ENCODE results near the gene C22orf31.

Gene C22orf31

DNA sequence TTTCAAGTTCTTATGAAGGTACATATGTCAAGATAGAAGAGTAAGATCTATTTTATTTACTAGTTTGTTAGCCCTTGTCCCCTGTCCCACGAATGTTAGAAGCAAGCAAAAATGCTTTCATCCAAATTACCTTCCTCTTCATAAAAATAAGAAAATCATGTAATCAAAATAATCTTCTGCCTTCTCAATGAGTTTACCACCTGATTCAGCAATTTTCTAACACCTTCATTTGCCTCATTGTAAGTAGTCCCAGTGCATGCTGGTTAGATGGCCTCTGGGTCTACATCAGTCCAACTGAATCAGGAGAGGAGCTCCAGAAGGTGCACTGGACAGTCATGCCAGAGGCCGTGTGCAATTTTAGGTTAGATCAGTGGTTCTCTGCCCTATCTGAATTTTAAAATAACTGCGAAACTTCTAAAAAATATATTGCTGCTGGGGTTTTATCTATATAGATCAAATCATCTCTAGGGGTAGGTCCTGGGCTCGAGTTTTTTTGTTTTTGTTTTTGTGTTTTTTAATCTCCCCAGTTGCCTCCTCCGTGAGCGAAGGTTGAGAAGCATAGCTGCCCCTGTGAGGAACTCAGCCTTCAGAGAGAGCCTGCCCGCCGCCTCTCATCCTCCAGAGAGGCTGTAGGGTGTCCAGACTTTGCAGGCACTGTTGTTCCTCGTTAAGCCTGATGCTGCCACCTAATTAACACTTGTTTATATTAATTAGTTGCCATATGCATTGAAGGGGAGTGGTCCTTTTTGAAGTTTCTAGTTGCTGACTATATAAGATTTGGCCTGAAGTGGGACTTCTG lies 32.2 kb downstream of the C22orf31 start:
- no peak overlapping the region for H3K27ac ChIP-seq (ENCODE audit: low read length)
- peaks cover 11% of the 10 kb centered on the region for H3K4me1 ChIP-seq (ENCODE audit: control insufficient read depth, insufficient read depth, low read length)
- H3K9me3 ChIP-seq (ENCODE audit: control insufficient read depth, insufficient read depth, low read length) = no peaks in the 10 kb centered on the region
- H3K27me3 ChIP-seq (ENCODE audit: control insufficient read depth, insufficient read depth, low read length) = no peaks in the 10 kb centered on the region
- H3K4me3 ChIP-seq (ENCODE audit: low read length) = no peak overlapping the region
- no peak for DNase-seq (ENCODE audit: low read depth, low spot score)
- H3K36me3 ChIP-seq (ENCODE audit: control insufficient read depth, insufficient read depth, low read length) = no peaks in the 10 kb centered on the region
- no CpG with 5 or more reads among the region's 9 CpGs for WGBS (ENCODE audit: insufficient coverage, insufficient read length)

DNA sequence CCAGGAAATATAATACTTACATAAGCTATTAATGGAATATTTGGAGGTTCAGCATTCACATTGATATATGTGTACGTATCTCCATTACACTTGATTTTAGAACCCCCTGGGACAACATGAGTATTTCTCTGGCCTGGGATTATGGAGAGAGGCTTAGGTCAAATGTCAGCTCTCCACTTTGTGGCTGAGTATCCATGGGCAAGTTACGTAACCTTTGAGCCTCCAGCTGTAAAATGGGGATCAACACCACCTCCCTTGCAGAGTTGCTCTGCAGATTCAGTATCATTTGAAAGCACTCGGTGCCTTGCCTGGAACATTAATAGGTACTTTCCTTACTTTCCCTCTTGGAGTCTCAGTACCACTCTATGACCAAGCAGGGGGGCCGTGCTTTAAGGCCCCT lies 33.2 kb downstream of the C22orf31 start:
- Histone ChIP-seq H3K4me1 (ENCODE audit: control insufficient read depth, insufficient read depth, low read length) (peaks cover 11% of the 10 kb centered on the region), H3K9me3 (ENCODE audit: control insufficient read depth, insufficient read depth, low read length) (no peaks in the 10 kb centered on the region), H3K36me3 (ENCODE audit: control insufficient read depth, insufficient read depth, low read length) (no peaks in the 10 kb centered on the region), H3K27me3 (ENCODE audit: control insufficient read depth, insufficient read depth, low read length) (no peaks in the 10 kb centered on the region), H3K27ac (ENCODE audit: low read length) (no peak overlapping the region), H3K4me3 (ENCODE audit: low read length) (no peak overlapping the region)
- no peak for DNase-seq (ENCODE audit: low read depth, low spot score)
- WGBS (ENCODE audit: insufficient coverage, insufficient read length) = no CpG with 5 or more reads among the region's 4 CpGs

DNA sequence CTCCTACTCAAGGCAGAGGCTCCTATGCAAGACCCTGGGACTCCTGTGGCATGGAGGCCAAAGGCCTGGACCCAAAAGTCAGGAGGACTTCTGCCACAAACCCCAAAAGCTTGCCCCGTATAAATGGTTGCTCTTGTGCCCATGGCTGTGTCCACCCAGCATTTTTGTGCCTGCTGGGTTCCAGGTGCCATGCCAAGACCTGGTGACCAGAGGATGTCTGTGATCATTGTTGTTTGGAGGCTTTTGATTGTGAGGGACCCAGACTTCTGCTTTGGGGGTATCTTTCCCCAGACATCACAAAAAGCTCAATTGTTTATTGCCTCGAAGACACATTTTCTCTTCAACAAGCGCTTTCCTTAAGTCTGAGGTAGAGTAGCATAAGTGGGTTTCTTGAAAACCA lies 35.1 kb downstream of the C22orf31 start:
- Histone ChIP-seq H3K4me3 (ENCODE audit: low read length) (no peak overlapping the region), H3K9me3 (ENCODE audit: control insufficient read depth, insufficient read depth, low read length) (no peaks in the 10 kb centered on the region), H3K36me3 (ENCODE audit: control insufficient read depth, insufficient read depth, low read length) (no peaks in the 10 kb centered on the region), H3K27me3 (ENCODE audit: control insufficient read depth, insufficient read depth, low read length) (no peaks in the 10 kb centered on the region), H3K4me1 (ENCODE audit: control insufficient read depth, insufficient read depth, low read length) (peaks cover 9% of the 10 kb centered on the region), H3K27ac (ENCODE audit: low read length) (no peak overlapping the region)
- DNase-seq (ENCODE audit: low read depth, low spot score) = no peak
- no CpG with 5 or more reads among the region's 3 CpGs for WGBS (ENCODE audit: insufficient coverage, insufficient read length)

DNA sequence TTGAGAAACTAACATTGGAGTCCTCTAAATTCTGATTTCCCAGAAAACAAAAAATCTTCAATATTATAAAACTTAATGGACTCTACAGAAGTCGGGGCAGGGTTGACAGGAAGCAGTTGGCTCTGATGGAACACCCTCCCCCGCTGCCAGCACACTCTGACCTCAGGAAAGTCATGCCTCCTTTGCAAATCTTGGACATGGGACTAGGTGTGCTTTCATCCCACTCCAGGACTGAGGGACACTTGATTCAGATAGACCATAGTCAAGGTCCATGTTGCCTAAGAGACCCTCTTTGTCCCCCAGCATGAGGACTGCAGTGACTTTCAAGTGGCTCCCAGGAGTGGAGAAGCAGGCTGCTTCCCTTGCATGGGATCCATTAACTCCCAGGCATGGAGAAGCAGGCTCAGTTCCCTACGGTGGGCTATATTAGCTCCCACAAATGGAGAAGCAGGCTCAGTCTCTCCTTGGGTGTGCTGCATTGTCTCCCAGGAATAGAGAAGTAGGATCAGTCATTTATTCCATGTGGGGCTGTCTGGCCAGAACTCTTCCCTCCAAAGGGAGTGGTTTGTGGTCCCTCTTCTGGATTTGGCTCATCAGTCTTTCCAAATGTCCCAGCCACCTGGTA lies 38.3 kb downstream of the C22orf31 start:
- Histone ChIP-seq H3K27me3 (ENCODE audit: control insufficient read depth, insufficient read depth, low read length) (no peaks in the 10 kb centered on the region), H3K27ac (ENCODE audit: low read length) (no peak overlapping the region), H3K4me3 (ENCODE audit: low read length) (no peak overlapping the region), H3K9me3 (ENCODE audit: control insufficient read depth, insufficient read depth, low read length) (no peaks in the 10 kb centered on the region), H3K4me1 (ENCODE audit: control insufficient read depth, insufficient read depth, low read length) (peaks cover 2% of the 10 kb centered on the region; the same call in 1 of the 2 replicates), H3K36me3 (ENCODE audit: control insufficient read depth, insufficient read depth, low read length) (no peaks in the 10 kb centered on the region)
- no CpG with 5 or more reads among the region's 3 CpGs for WGBS (ENCODE audit: insufficient coverage, insufficient read length)
- no peak for DNase-seq (ENCODE audit: low read depth, low spot score)

DNA sequence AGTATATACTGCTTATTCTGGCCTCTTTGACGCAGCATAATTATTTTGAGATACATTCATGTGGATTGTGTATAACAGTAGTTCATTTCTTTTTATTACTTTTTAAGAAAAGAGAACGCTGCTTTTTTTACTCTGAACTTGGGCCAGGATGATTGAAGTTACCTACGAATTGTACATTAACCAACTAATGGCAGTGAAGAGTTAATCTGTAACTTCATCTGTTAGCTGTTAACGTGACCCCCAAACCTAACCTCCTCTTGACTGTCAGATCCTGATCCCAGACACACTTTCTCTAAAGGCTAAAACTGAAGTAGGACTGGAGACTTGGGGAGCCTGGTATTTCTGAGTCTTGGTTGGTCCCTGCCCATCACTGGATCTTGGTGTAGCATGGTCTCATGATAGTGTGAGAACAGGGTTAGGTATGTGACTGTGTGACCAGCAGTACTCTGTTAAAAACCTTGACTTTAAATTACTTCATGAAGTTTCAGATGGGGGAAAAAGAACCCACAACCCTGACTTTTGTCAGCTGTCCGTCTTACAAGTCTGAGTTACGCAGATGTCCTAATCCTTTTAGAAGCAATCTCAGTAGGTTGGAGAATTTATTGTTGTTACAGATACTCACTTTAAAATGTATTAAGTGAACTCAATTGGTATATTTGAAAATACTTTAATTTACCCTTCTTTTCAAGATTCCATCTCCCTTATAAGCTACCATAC lies 39.4 kb downstream of the C22orf31 start:
- Histone ChIP-seq H3K27ac (ENCODE audit: low read length) (no peak overlapping the region), H3K4me3 (ENCODE audit: low read length) (no peak overlapping the region), H3K27me3 (ENCODE audit: control insufficient read depth, insufficient read depth, low read length) (no peaks in the 10 kb centered on the region), H3K4me1 (ENCODE audit: control insufficient read depth, insufficient read depth, low read length) (peaks cover 2% of the 10 kb centered on the region; the same call in 1 of the 2 replicates), H3K36me3 (ENCODE audit: control insufficient read depth, insufficient read depth, low read length) (no peaks in the 10 kb centered on the region), H3K9me3 (ENCODE audit: control insufficient read depth, insufficient read depth, low read length) (no peaks in the 10 kb centered on the region)
- WGBS (ENCODE audit: insufficient coverage, insufficient read length) = no CpG with 5 or more reads among the region's 6 CpGs
- DNase-seq (ENCODE audit: low read depth, low spot score) = no peak

DNA sequence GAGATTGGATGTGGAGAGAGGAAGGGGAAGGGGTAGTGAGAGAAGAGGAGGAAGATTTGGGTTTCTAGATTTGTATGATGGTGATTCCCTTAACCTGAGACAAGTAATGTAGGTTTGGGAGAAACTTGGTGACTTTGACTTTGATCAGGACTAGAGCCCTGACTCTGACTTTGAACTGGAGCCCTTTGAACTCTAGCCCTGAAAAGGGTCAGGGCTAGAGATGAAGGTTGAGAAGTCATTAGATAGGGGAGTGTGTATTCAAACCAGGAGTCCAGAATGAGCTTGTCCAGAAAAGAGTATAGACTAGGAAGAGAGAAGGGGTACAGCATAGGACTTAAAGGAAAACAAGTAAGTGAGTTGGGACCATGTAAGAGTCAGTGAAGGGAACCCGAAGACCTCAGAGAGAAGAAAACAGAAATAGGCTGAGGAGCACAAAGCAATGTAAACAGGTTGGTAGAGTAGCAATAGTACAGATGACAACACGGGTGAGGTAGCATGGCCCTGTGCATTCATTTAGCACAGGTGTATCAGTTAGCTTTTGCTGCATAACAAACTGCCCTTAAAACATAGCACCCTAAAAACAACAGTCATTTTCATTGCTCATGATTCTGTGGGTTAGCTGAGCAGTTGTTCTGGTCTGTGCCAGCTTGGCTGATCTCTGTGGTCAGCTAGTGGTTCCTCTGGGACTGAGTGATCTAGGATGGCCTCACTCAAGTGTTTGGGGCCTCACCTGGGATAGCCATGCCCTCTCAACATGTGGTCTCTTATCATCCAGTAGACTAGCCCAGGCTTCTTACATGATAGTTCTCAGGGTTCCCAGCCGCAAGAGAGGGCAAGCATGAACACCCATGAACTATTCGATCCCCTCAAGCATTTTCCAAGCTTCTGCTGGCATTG lies 43.1 kb downstream of the C22orf31 start:
- no peak overlapping the region for H3K27ac ChIP-seq (ENCODE audit: low read length)
- no CpG with 5 or more reads among the region's 4 CpGs for WGBS (ENCODE audit: insufficient coverage, insufficient read length)
- no peak overlapping the region for H3K4me3 ChIP-seq (ENCODE audit: low read length)
- no peaks in the 10 kb centered on the region for H3K9me3 ChIP-seq (ENCODE audit: control insufficient read depth, insufficient read depth, low read length)
- H3K4me1 ChIP-seq (ENCODE audit: control insufficient read depth, insufficient read depth, low read length) = peaks cover 2% of the 10 kb centered on the region; the same call in 1 of the 2 replicates
- no peaks in the 10 kb centered on the region for H3K36me3 ChIP-seq (ENCODE audit: control insufficient read depth, insufficient read depth, low read length)
- no peaks in the 10 kb centered on the region for H3K27me3 ChIP-seq (ENCODE audit: control insufficient read depth, insufficient read depth, low read length)
- DNase-seq (ENCODE audit: low read depth, low spot score) = no peak

DNA sequence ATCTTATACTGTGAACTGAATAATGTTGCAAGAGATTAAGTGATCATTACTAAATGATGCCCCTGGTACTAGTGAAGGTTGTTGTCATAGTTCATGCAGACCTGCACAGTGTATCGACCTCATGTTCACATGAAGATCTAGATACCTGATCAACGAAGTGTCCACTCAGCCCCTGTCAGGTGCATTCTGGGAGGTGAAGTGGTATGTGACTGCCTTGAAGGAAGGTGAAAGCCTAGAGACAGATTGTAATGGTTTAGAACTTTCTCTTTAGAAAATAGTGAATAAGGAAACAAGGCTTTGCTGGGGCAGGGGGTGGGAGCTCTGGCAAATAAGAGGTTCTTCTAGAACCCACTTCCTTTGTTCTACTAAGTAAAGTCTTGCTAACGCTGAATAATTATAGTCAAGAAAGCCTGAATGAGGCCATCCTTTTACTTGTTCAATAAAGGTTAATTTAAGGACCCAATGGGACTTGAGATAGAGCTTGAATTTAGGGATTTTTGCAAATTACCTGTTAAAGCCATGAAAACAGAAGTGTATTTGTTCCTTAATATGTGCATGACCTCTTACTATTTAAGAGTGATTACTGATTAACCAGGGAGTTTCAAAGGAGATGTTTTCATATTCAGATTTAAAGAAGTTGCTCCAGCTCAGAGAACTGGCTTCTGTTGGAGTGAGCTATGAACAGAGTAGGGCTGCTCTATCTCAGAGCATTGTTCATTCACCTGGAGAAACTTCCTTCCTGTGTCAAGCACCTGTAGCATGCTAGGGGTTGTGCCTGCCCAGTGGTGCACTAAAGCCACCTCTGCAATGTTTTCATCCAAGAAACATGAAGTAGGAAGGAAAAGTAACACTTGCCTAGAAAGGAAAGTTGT lies 45.3 kb downstream of the C22orf31 start:
- no peak for DNase-seq (ENCODE audit: low read depth, low spot score)
- no peaks in the 10 kb centered on the region for H3K36me3 ChIP-seq (ENCODE audit: control insufficient read depth, insufficient read depth, low read length)
- H3K4me3 ChIP-seq (ENCODE audit: low read length) = no peak overlapping the region
- no peak overlapping the region for H3K27ac ChIP-seq (ENCODE audit: low read length)
- H3K9me3 ChIP-seq (ENCODE audit: control insufficient read depth, insufficient read depth, low read length) = no peaks in the 10 kb centered on the region
- WGBS (ENCODE audit: insufficient coverage, insufficient read length) = no CpG with 5 or more reads among the region's 3 CpGs
- peaks cover 1% of the 10 kb centered on the region; the same call in 1 of the 2 replicates for H3K4me1 ChIP-seq (ENCODE audit: control insufficient read depth, insufficient read depth, low read length)
- no peaks in the 10 kb centered on the region for H3K27me3 ChIP-seq (ENCODE audit: control insufficient read depth, insufficient read depth, low read length)

DNA sequence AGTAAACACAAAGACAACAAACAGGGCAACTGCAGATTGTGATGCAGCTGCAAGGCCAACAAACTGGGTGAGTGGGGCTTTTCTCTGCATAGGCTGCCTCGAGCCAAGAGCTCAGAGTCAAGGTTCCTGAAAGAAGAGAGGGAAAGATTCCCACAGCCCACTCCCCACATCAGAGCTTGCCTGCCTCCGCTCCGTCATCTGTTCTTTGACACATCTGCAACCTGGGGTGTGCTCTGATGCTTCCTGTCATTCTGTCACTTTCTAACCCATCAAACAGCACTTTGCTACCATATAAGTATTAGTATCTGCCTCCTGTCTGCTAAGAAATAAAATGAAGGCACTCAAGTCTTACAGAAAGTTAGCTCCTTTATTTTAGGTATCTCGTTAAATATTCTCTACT lies 46.9 kb downstream of the C22orf31 start:
- H3K4me1 ChIP-seq (ENCODE audit: control insufficient read depth, insufficient read depth, low read length) = peaks cover 1% of the 10 kb centered on the region; the same call in 1 of the 2 replicates
- H3K9me3 ChIP-seq (ENCODE audit: control insufficient read depth, insufficient read depth, low read length) = no peaks in the 10 kb centered on the region
- WGBS (ENCODE audit: insufficient coverage, insufficient read length) = no CpG with 5 or more reads among the region's 4 CpGs
- no peak overlapping the region for H3K4me3 ChIP-seq (ENCODE audit: low read length)
- H3K27me3 ChIP-seq (ENCODE audit: control insufficient read depth, insufficient read depth, low read length) = no peaks in the 10 kb centered on the region
- no peak overlapping the region for H3K27ac ChIP-seq (ENCODE audit: low read length)
- H3K36me3 ChIP-seq (ENCODE audit: control insufficient read depth, insufficient read depth, low read length) = no peaks in the 10 kb centered on the region
- no peak for DNase-seq (ENCODE audit: low read depth, low spot score)

DNA sequence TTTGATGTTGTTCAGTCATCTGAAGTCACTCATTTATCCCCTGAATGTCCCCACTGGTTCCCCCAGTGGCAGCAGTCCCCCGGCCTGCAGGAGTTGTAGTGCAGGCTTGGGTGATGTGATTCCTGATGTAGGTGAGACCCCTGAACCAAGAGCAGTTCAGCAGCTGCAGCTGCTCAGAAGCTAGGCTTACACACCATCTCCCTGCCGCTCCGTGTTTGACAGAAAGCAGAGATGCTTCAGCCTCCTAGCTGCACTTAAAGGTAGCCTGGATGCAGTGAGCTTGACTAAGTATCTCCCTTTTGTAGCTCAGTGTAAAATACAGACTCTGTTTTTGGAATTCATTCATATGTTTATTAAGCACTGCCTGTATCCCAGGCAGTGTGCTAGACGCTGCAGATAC lies 47.3 kb downstream of the C22orf31 start:
- Histone ChIP-seq H3K27me3 (ENCODE audit: control insufficient read depth, insufficient read depth, low read length) (no peaks in the 10 kb centered on the region), H3K4me3 (ENCODE audit: low read length) (no peak overlapping the region), H3K4me1 (ENCODE audit: control insufficient read depth, insufficient read depth, low read length) (peaks cover 1% of the 10 kb centered on the region; the same call in 1 of the 2 replicates), H3K27ac (ENCODE audit: low read length) (no peak overlapping the region), H3K36me3 (ENCODE audit: control insufficient read depth, insufficient read depth, low read length) (no peaks in the 10 kb centered on the region), H3K9me3 (ENCODE audit: control insufficient read depth, insufficient read depth, low read length) (no peaks in the 10 kb centered on the region)
- no CpG with 5 or more reads among the region's 4 CpGs for WGBS (ENCODE audit: insufficient coverage, insufficient read length)
- no peak for DNase-seq (ENCODE audit: low read depth, low spot score)
